ENCODE results near the gene ANTXRL. TPM values are rescaled to one million over a fixed set of nuclear protein-coding genes. Genes with fewer than 3 reads are reported as not detected.
"Not testable (repeated sequence)": the region's sequence is repeated elsewhere in the genome, so short reads cannot be mapped to it uniquely, and the experiment has no call there.

The ANTXRL gene
- polyA plus RNA-seq, 4 donors: 0.01 TPM; not detected in 3

DNA sequence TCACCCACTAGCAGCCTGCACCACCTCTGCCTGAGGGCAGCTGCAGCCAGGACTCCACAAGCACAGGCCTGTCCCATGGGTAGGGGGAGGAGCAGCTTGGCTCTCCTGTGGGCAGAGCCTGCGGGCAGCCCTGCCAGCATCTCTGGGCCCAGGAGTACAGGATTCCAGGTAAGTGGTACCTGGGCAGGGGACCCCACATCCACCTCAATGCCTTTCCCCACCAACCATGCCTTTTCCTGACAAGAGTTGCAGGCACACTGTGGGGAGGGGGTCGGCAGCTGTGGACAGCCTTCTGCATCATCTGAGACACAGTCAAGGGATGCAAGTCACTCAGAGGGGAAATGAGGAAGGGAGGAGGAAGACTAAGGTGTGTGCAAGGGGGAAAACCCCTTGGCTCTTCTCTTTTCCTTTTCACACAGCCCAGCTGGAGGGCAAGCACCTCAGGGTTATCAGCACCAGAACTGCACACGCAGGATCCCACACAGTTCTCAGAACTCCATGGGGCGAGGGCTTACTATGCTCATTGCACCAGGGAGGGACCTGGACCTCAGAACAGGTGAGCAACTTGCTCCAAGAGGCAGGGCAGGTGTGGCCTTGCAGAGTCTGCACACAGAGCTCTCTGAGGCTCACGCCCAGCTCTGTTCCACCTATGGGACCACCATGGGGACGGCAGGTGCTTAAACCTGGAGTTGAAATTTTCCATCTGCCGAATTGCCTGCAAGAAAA is 16.5 kb upstream of the ANTXRL start:
- WGBS, 3 donors: 68 to 76% (median 72%) methylated on average over 6 to 7 of the region's 7 CpGs
- peak overlapping the region in 1 of 3 donors; percentile 28 for H3K27ac ChIP-seq (ENCODE audit: low read depth in 1 of 3, low read length in 2 of 3)
- no peaks in the 10 kb centered on the region for H3K27me3 ChIP-seq (ENCODE audit: control insufficient read depth in 3 of 3, insufficient read depth in 3 of 3, low read length in 3 of 3)
- H3K4me1 ChIP-seq (ENCODE audit: control insufficient read depth in 3 of 3, insufficient read depth in 2 of 3, low read depth in 1 of 3, low read length in 2 of 3): no peaks in the 10 kb centered on the region
- FAIRE-seq (no peak), DNase-seq (no peak)
- H3K4me3 ChIP-seq (ENCODE audit: low read depth in 1 of 3, low read length in 3 of 3): no peak overlapping the region
- no peaks in the 10 kb centered on the region for H3K9me3 ChIP-seq (ENCODE audit: control insufficient read depth in 2 of 2, insufficient read depth in 1 of 2, low read depth in 1 of 2, low read length in 1 of 2)
- H3K36me3 ChIP-seq (ENCODE audit: control insufficient read depth in 3 of 3, insufficient read depth in 2 of 3, low read depth in 1 of 3, low read length in 3 of 3): no peaks in the 10 kb centered on the region

DNA sequence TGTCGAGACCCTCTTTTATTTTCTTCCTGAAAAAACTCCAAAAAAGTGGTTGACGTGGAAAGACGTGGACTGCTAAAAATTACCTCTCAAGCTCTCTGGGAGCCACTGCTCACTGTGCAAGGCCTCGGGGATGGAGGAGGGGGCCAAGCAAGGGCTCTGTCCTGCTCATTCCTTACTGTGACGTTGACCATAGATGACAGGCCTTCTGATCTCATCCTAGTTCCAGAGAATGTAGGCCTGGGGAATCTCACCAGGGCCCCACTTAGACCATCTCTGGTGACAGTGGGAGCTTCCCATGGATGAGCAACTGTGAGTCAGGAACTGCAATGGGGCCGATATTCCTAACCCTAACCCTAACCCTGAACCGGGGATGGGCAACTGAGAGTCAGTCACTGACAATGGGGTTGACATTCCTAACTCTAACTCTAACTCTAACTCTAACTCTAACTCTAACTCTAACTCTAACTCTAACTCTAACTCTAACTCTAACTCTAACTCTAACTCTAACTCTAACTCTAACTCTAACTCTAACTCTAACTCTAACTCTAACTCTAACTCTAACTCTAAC is 15.8 kb upstream of the ANTXRL start:
- FAIRE-seq; H3K4me1 ChIP-seq (ENCODE audit: control insufficient read depth in 3 of 3, insufficient read depth in 2 of 3, low read depth in 1 of 3, low read length in 2 of 3); H3K4me3 ChIP-seq (ENCODE audit: low read depth in 1 of 3, low read length in 3 of 3); H3K9me3 ChIP-seq (ENCODE audit: control insufficient read depth in 2 of 2, insufficient read depth in 1 of 2, low read depth in 1 of 2, low read length in 1 of 2); DNase-seq; H3K27me3 ChIP-seq (ENCODE audit: control insufficient read depth in 3 of 3, insufficient read depth in 3 of 3, low read length in 3 of 3); H3K27ac ChIP-seq (ENCODE audit: low read depth in 1 of 3, low read length in 2 of 3); H3K36me3 ChIP-seq (ENCODE audit: control insufficient read depth in 3 of 3, insufficient read depth in 2 of 3, low read depth in 1 of 3, low read length in 3 of 3): not testable (repeated sequence)
- WGBS, 3 donors: 94 to 95% (median 94%) methylated on average over 7 of the region's 7 CpGs

DNA sequence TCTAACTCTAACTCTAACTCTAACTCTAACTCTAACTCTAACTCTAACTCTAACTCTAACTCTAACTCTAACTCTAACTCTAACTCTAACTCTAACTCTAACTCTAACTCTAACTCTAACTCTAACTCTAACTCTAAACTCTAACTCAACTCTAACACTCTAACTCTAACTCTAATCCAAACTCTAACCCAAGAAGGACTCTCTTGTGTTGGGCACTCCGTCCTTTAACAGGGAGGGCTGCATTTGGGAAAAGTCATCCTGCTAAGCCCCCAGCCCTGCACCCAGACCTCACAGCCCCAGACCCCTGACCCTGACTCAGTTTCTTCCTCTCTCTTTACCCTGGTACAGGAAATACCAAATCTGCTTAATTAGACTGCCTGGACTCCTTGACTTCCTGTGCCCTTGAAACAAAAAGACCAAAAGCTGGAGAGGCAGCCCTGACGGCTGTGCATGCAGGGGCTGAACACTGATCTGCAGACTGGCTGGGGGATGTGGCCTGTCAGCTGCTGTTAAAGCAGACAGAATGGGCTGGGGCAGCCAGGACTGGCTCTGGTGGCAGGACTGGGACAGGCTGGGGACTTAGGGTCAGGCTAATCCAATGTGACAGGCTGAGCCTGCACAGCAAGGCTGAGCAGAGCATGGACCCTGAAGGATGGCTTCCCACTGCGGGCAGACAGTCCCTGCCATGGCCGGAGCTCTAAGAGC is 14.8 kb upstream of the ANTXRL start:
- H3K27me3 ChIP-seq (ENCODE audit: control insufficient read depth in 3 of 3, insufficient read depth in 3 of 3, low read length in 3 of 3); H3K4me1 ChIP-seq (ENCODE audit: control insufficient read depth in 3 of 3, insufficient read depth in 2 of 3, low read depth in 1 of 3, low read length in 2 of 3); H3K9me3 ChIP-seq (ENCODE audit: control insufficient read depth in 2 of 2, insufficient read depth in 1 of 2, low read depth in 1 of 2, low read length in 1 of 2); H3K4me3 ChIP-seq (ENCODE audit: low read depth in 1 of 3, low read length in 3 of 3); H3K36me3 ChIP-seq (ENCODE audit: control insufficient read depth in 3 of 3, insufficient read depth in 2 of 3, low read depth in 1 of 3, low read length in 3 of 3); DNase-seq; H3K27ac ChIP-seq (ENCODE audit: low read depth in 1 of 3, low read length in 2 of 3); FAIRE-seq: not testable (repeated sequence)
- 48 to 63% (median 50%) methylated on average over 2 to 4 of the region's 4 CpGs for WGBS, 3 donors

DNA sequence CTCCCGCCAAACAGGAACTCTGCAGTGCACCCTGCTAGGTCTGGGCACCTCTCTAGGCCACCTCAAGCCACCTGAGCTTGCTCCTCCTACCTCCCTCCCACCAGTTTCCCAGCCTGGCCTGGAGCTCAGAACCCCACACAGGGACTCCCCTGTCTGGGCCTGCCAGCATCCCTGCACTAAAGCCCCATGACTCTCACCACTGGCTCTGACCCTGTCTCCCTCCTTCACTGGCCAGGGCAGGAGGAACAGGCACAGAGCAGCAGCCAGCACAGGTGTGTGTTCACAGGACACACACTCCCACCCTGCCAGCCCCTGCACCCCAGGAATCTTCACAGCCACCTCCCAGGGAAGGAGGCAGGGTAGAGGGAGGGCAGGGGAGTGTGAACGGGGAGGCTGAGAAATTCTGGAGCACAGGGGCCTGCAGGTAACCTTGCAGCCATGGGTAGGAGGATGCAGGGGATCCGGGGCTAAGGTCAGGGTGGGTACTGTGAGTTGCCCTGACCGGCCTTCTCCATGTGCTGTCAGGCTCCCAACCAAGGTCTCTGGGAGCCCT is 13.9 kb upstream of the ANTXRL start:
- DNase-seq: no peak
- WGBS, 3 donors: 65 to 75% (median 66%) methylated on average over 4 of the region's 4 CpGs
- FAIRE-seq: no peak

DNA sequence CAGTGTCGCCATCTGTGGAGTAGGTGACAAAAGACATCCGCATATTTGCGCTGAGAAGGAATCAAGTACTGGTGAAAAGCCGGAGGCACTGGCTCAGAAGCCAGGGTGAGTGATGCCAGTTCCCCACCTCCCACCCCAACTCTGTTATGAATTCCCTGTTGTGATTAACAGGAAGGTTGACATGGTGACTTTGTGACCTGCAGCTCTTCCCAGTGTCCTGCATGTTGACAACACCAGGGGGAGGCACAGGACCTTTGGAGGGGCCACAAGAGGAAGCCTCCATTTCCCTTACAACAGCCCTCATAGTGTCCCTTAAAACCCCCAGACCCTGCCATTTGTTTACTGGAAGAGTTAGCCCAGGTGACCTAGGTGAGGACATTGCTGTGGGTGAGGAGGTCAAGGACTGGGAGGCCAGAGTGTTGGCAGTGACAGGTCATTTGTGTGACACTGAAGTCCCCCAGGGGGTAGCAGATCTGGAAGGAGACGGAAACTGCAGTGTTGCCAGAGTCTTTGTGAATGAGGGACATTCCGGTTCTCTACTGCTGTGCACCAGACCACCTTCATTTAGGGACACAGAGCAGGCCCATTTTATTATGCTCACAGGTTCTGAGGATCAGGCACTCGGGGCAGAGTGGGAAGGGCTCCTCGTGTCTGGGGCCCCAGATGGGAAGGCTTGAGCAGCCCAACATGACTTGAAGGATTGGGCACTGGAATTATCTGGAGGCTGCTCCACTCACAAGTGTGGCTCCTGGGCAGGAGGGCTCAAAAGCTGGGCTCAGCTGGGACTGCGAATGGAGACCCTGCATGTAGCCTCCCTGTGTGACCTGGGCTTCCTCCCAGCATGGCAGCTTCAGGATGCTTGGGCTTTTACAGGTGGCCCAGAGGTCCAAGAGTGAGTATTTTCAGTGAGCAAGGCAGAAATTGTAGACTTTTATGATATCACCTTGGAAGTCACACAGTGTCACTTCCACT is 13.0 kb upstream of the ANTXRL start:
- DNase-seq: no peak
- Histone ChIP-seq H3K4me3 (ENCODE audit: low read depth in 1 of 3, low read length in 3 of 3) (no peak overlapping the region), H3K27me3 (ENCODE audit: control insufficient read depth in 3 of 3, insufficient read depth in 3 of 3, low read length in 3 of 3) (no peaks in the 10 kb centered on the region), H3K36me3 (ENCODE audit: control insufficient read depth in 3 of 3, insufficient read depth in 2 of 3, low read depth in 1 of 3, low read length in 3 of 3) (no peaks in the 10 kb centered on the region), H3K9me3 (ENCODE audit: control insufficient read depth in 2 of 2, insufficient read depth in 1 of 2, low read depth in 1 of 2, low read length in 1 of 2) (no peaks in the 10 kb centered on the region), H3K4me1 (ENCODE audit: control insufficient read depth in 3 of 3, insufficient read depth in 2 of 3, low read depth in 1 of 3, low read length in 2 of 3) (no peaks in the 10 kb centered on the region), H3K27ac (ENCODE audit: low read depth in 1 of 3, low read length in 2 of 3) (no peak overlapping the region)
- WGBS, 3 donors: 78 to 85% (median 81%) methylated on average over 9 of the region's 9 CpGs
- no peak for FAIRE-seq

More for the DNA sequence above, 13.9 kb upstream of the ANTXRL start:
- peak overlapping the region in 1 of 3 donors; percentile 17 for H3K27ac ChIP-seq (ENCODE audit: low read depth in 1 of 3, low read length in 2 of 3)
- no peaks in the 10 kb centered on the region for H3K27me3 ChIP-seq (ENCODE audit: control insufficient read depth in 3 of 3, insufficient read depth in 3 of 3, low read length in 3 of 3)
- H3K36me3 ChIP-seq (ENCODE audit: control insufficient read depth in 3 of 3, insufficient read depth in 2 of 3, low read depth in 1 of 3, low read length in 3 of 3): no peaks in the 10 kb centered on the region
- no peak overlapping the region for H3K4me3 ChIP-seq (ENCODE audit: low read depth in 1 of 3, low read length in 3 of 3)
- no peaks in the 10 kb centered on the region for H3K9me3 ChIP-seq (ENCODE audit: control insufficient read depth in 2 of 2, insufficient read depth in 1 of 2, low read depth in 1 of 2, low read length in 1 of 2)
- no peaks in the 10 kb centered on the region for H3K4me1 ChIP-seq (ENCODE audit: control insufficient read depth in 3 of 3, insufficient read depth in 2 of 3, low read depth in 1 of 3, low read length in 2 of 3)

DNA sequence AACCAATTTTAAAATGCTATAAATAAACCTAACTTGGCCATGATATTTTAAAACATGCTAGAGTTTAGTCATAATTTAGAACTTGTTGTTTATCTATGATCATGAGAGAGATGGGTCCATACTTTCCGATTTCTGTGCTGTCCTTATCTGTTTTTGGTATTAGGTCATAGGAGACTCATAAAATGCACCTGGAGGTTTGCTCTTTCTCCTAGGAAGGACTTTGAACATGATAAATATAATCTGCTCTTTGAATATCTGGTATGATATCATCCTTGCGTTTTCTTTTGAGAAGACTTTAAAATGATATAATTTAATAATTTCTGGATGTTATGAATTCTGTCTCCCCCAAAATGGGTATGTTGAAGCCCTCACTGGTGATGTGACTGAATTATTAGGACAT is 9.0 kb upstream of the ANTXRL start:
- DNase-seq (peak; percentile 40 to 57), FAIRE-seq (no peak)
- no peaks in the 10 kb centered on the region for H3K36me3 ChIP-seq (ENCODE audit: control insufficient read depth in 3 of 3, insufficient read depth in 2 of 3, low read depth in 1 of 3, low read length in 3 of 3)
- no peak overlapping the region for H3K4me3 ChIP-seq (ENCODE audit: low read depth in 1 of 3, low read length in 3 of 3)
- H3K27me3 ChIP-seq (ENCODE audit: control insufficient read depth in 3 of 3, insufficient read depth in 3 of 3, low read length in 3 of 3): no peaks in the 10 kb centered on the region
- no peaks in the 10 kb centered on the region for H3K4me1 ChIP-seq (ENCODE audit: control insufficient read depth in 3 of 3, insufficient read depth in 2 of 3, low read depth in 1 of 3, low read length in 2 of 3)
- 22 to 60% (median 38%) methylated on average over 2 of the region's 2 CpGs for WGBS, 3 donors
- H3K9me3 ChIP-seq (ENCODE audit: control insufficient read depth in 2 of 2, insufficient read depth in 1 of 2, low read depth in 1 of 2, low read length in 1 of 2): no peaks in the 10 kb centered on the region
- no peak overlapping the region for H3K27ac ChIP-seq (ENCODE audit: low read depth in 1 of 3, low read length in 2 of 3)

DNA sequence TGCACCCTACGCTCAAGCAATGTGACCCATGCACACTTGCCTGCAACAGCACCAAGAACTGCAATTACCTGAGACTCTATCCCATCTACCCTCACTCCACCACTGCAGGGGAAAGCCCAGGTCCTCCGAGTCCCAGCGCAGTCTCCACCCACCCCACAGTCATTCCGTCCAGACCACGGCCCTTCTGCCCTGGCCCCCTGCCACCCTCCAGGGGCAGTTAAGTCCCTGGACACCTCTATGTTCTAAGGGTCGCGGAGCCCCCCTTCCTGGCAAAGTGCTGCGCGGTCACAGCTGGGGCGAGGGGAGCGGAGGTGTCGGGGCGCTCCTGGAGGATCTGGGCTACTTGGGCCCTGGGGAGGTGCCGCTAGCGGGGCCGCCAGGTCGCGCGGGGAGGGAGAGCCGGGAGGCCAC is 4.4 kb upstream of the ANTXRL start:
- Histone ChIP-seq H3K4me3 (ENCODE audit: low read depth in 1 of 3, low read length in 3 of 3) (peak overlapping the region in 2 of 3 donors; percentile 24 to 64), H3K27me3 (ENCODE audit: control insufficient read depth in 3 of 3, insufficient read depth in 3 of 3, low read length in 3 of 3) (peaks cover 0 to 11% (median 0%) of the 10 kb centered on the region in 3 donors), H3K4me1 (ENCODE audit: control insufficient read depth in 3 of 3, insufficient read depth in 2 of 3, low read depth in 1 of 3, low read length in 2 of 3) (peaks cover 0 to 13% (median 0%) of the 10 kb centered on the region in 3 donors)
- not testable (repeated sequence) for FAIRE-seq; H3K36me3 ChIP-seq (ENCODE audit: control insufficient read depth in 3 of 3, insufficient read depth in 2 of 3, low read depth in 1 of 3, low read length in 3 of 3); H3K9me3 ChIP-seq (ENCODE audit: control insufficient read depth in 2 of 2, insufficient read depth in 1 of 2, low read depth in 1 of 2, low read length in 1 of 2); H3K27ac ChIP-seq (ENCODE audit: low read depth in 1 of 3, low read length in 2 of 3)
- WGBS, 3 donors: 4 to 6% (median 4%) methylated on average over 8 to 20 of the region's 20 CpGs
- peak; percentile 27 to 44 for DNase-seq
